Suprapubic skin (tissue), 4 donors: ENCODE results near the gene ME2. TPM values are rescaled to one million over a fixed set of nuclear protein-coding genes. Genes with fewer than 3 reads are reported as not detected.

Source experiments
- DNase-seq, 2 donors: peaks; one replicate each; pipeline ENCODE4 v3.0.0-alpha.2; 2019; ENCODE audit warnings: low spot score in 2 of 2
- H3K27ac ChIP-seq: fragments of 200-600 bp; sonication (generic); one replicate; pipeline ENCODE4 v1.5.1; 2019
- H3K27me3 ChIP-seq: fragments of 200-600 bp; sonication (generic); one replicate; pipeline ENCODE4 v1.5.1; 2019
- H3K36me3 ChIP-seq: fragments of 200-600 bp; sonication (generic); one replicate; pipeline ENCODE4 v1.5.1; 2019
- H3K4me1 ChIP-seq: fragments of 200-600 bp; sonication (generic); one replicate; pipeline ENCODE4 v1.5.1; 2019
- H3K4me3 ChIP-seq: fragments of 200-600 bp; sonication (generic); one replicate; pipeline ENCODE4 v1.5.1; 2019; ENCODE audit warnings: mild to moderate bottlenecking
- H3K9me3 ChIP-seq: fragments of 200-600 bp; sonication (generic); one replicate; pipeline ENCODE4 v1.5.1; 2019
- EP300 ChIP-seq: sonication (generic); formaldehyde crosslinking; IDR thresholded peaks from one replicate; pipeline ENCODE4 v1.6.1; 2017; ENCODE audit warnings: antibody characterized with exemption
- POLR2A ChIP-seq, 2 donors: fragments of 450-650 bp; IDR thresholded peaks; one replicate each; pipeline ENCODE4 v1.6.1; 2017; ENCODE audit warnings: antibody characterized with exemption in 2 of 2, mild to moderate bottlenecking in 2 of 2, moderate library complexity in 2 of 2
- POLR2AphosphoS5 ChIP-seq, 3 donors: sonication (generic); formaldehyde crosslinking; IDR thresholded peaks; one replicate each; pipeline ENCODE4 v1.6.1; 2017; ENCODE audit warnings: antibody characterized with exemption in 3 of 3
- WGBS: methylation state at CpG from one replicate; pipeline ENCODE4 v1.1.5; 2018; 5-methylcytosine and 5-hydroxymethylcytosine counted together
- total RNA-seq, 4 donors: library from RNA; depleted of rRNA; stranded (reverse); fragments of >200 nt; gene quantifications; one replicate each; pipeline ENCODE4 v1.1.0, GENCODE V29; 2016
- TF ChIP-seq, protein P1 (sequence below), 2 donors: fragments of 200-600 bp in 1 of 2; fragments of 450-650 bp in 1 of 2; sonication (generic) in 1 of 2; IDR thresholded peaks; one replicate each; pipeline ENCODE4 v1.5.1; 2016 to 2019; ENCODE audit warnings: antibody characterized with exemption in 2 of 2, mild to moderate bottlenecking in 1 of 2, moderate library complexity in 1 of 2

ME2 gene
- total RNA-seq, 4 donors from 2014 or later = 18.7 to 29.3 (median 25.4) TPM

- no peak for DNase-seq
- H3K27me3 ChIP-seq = no peaks in the 10 kb centered on the region
- no peaks in the 10 kb centered on the region for H3K36me3 ChIP-seq
- no peaks in the 10 kb centered on the region for H3K4me1 ChIP-seq
- H3K4me3 ChIP-seq = no peak overlapping the region
- H3K9me3 ChIP-seq = no peaks in the 10 kb centered on the region
- H3K27ac ChIP-seq = no peak overlapping the region
- 72% methylated on average over 7 of the region's 7 CpGs for WGBS
- TF ChIP-seq POLR2AphosphoS5 (IDR thresholded peaks at IDR 0.05) (no peak), EP300 (no peak), POLR2A (IDR thresholded peaks at IDR 0.05) (no peak)
- TF ChIP-seq, protein P1, sequence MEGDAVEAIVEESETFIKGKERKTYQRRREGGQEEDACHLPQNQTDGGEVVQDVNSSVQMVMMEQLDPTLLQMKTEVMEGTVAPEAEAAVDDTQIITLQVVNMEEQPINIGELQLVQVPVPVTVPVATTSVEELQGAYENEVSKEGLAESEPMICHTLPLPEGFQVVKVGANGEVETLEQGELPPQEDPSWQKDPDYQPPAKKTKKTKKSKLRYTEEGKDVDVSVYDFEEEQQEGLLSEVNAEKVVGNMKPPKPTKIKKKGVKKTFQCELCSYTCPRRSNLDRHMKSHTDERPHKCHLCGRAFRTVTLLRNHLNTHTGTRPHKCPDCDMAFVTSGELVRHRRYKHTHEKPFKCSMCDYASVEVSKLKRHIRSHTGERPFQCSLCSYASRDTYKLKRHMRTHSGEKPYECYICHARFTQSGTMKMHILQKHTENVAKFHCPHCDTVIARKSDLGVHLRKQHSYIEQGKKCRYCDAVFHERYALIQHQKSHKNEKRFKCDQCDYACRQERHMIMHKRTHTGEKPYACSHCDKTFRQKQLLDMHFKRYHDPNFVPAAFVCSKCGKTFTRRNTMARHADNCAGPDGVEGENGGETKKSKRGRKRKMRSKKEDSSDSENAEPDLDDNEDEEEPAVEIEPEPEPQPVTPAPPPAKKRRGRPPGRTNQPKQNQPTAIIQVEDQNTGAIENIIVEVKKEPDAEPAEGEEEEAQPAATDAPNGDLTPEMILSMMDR (IDR thresholded peaks at IDR 0.05) = no peak
These were observed 30.8 kb upstream of the ME2 start for GRCh38 chr18:50848061-50848551.

- DNase-seq = no peak
- Histone ChIP-seq H3K36me3 (no peaks in the 10 kb centered on the region), H3K4me3 (no peak overlapping the region), H3K27ac (no peak overlapping the region), H3K9me3 (no peaks in the 10 kb centered on the region), H3K27me3 (no peaks in the 10 kb centered on the region), H3K4me1 (no peaks in the 10 kb centered on the region)
- 95% methylated on average over 1 of the region's 1 CpG for WGBS
- TF ChIP-seq EP300 (no peak), POLR2A (IDR thresholded peaks at IDR 0.05) (no peak), POLR2AphosphoS5 (IDR thresholded peaks at IDR 0.05) (no peak)
- TF ChIP-seq, protein P1 (IDR thresholded peaks at IDR 0.05) = no peak
These were observed 29.9 kb upstream of the ME2 start for GRCh38 chr18:50848991-50849390.

DNA sequence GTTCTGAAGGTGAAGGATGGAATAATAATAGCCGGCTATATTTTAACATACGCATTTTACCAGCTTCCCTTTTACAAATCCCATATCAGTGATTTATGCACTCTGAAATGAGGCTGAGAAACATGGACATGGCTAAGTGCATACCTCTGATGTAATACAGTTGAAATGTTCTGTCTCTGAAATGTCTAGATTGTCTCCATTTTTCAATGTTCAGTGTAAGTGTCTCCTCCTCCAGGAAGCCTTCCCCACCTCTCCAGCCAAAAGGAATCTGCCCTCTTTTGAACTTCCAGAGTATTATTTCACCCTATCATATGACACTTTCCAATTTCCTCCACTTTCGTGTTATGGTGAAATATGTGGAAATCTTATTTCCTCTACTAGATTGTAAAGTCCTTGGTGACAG lies 29.5 kb upstream of the ME2 start:
- H3K27me3 ChIP-seq = no peaks in the 10 kb centered on the region
- H3K4me1 ChIP-seq = no peaks in the 10 kb centered on the region
- no peak for TF ChIP-seq EP300
- TF ChIP-seq, protein P1 (IDR thresholded peaks at IDR 0.05) = no peak
- TF ChIP-seq POLR2A (IDR thresholded peaks at IDR 0.05) = no peak
- TF ChIP-seq POLR2AphosphoS5 (IDR thresholded peaks at IDR 0.05) = no peak
- WGBS = 65% methylated on average over 3 of the region's 3 CpGs
- H3K36me3 ChIP-seq = no peaks in the 10 kb centered on the region
- no peak for DNase-seq
- H3K9me3 ChIP-seq = no peaks in the 10 kb centered on the region
- H3K4me3 ChIP-seq = no peak overlapping the region
- H3K27ac ChIP-seq = no peak overlapping the region

- no peak for DNase-seq
- TF ChIP-seq EP300 (no peak), POLR2A (IDR thresholded peaks at IDR 0.05) (no peak), POLR2AphosphoS5 (IDR thresholded peaks at IDR 0.05) (no peak)
- TF ChIP-seq, protein P1 (IDR thresholded peaks at IDR 0.05) = no peak
- no peaks in the 10 kb centered on the region for H3K9me3 ChIP-seq
- no peak overlapping the region for H3K4me3 ChIP-seq
- no peak overlapping the region for H3K27ac ChIP-seq
- H3K27me3 ChIP-seq = no peaks in the 10 kb centered on the region
- H3K4me1 ChIP-seq = no peaks in the 10 kb centered on the region
- H3K36me3 ChIP-seq = no peaks in the 10 kb centered on the region
- 98% methylated on average over 5 of the region's 5 CpGs for WGBS
These were observed 28.4 kb upstream of the ME2 start for GRCh38 chr18:50850307-50851065.

DNA sequence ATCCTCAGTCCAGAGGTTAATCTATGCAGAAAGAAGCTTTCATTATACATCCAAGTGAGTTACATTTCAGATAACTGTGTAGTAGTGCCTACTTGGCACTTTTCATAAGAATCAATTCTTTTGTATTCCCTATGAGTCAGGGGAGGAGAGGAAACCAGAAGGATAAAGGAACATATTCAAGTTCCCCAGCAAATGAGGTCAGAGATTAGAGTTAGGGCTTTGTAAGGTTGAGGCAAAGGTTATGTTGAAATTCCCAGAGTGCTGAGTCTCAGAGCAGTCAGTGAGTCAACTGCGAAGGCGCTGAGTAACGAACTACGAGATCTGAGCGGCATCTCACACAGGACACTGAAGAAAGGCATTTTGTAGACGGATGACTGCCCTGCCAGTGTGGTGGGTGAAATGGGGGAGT lies 25.1 kb upstream of the ME2 start:
- Histone ChIP-seq H3K36me3 (no peaks in the 10 kb centered on the region), H3K4me1 (no peaks in the 10 kb centered on the region), H3K9me3 (no peaks in the 10 kb centered on the region), H3K27me3 (no peaks in the 10 kb centered on the region), H3K27ac (no peak overlapping the region), H3K4me3 (no peak overlapping the region)
- TF ChIP-seq EP300 = no peak
- no peak for TF ChIP-seq POLR2AphosphoS5 (IDR thresholded peaks at IDR 0.05)
- TF ChIP-seq, protein P1 (IDR thresholded peaks at IDR 0.05) = no peak
- TF ChIP-seq POLR2A (IDR thresholded peaks at IDR 0.05) = no peak
- DNase-seq = no peak
- WGBS = 87% methylated on average over 6 of the region's 6 CpGs
